Endothelial cell of umbilical vein (primary cell): ENCODE measurements around the gene CNTNAP2. TPM values are rescaled to one million over a fixed set of nuclear protein-coding genes. Genes with fewer than 3 reads are reported as not detected.

Experiments used
- BruUV-seq: library from RNA; stranded (reverse); fragments of 400-500 nt; replicated peaks from 2 replicates; lab custom pipeline; 2021; lab: Mats Ljungman, UMichigan
- CTCF ChIA-PET: fragments of 300-600, 350-600 bp; sonication (Branson Sonifier 250); formaldehyde crosslinking; loops from one replicate; lab custom pipeline; 2021; ENCODE audit warnings: antibody characterized with exemption, inconsistent platforms; lab: Charles Lee
- POLR2A ChIA-PET: fragments of 300-600, 350-600 bp; sonication (Branson Sonifier 250); formaldehyde crosslinking; loops from one replicate; lab custom pipeline; 2021; ENCODE audit warnings: antibody characterized with exemption, inconsistent platforms; lab: Charles Lee
- DNase-seq: peaks from one replicate; pipeline ENCODE4 v3.0.0-alpha.2; 2011; ENCODE audit warnings: low read depth, low spot score
- FAIRE-seq: peaks from 2 replicates; lab custom pipeline; 2011; peaks lifted over from hg19 to GRCh38; lab: Jason Lieb, UNC
- H2AFZ ChIP-seq: 2 replicates; pipeline ENCODE4 v1.6.0; 2012; ENCODE audit warnings: low read depth, low read length, control low read depth, inconsistent platforms
- H3K27ac ChIP-seq: 2 replicates; pipeline ENCODE4 v1.5.1; 2011; ENCODE audit warnings: low read depth, mild to moderate bottlenecking, control low read depth, low read length, moderate library complexity; ENCODE audit not compliant: insufficient read depth
- H3K27me3 ChIP-seq, 2 experiments: 2 replicates each; pipeline versions ENCODE4 v1.6.0 to v1.6.1; 2011; ENCODE audit warnings: low read length in 2 of 2, mixed read lengths in 1 of 2; ENCODE audit not compliant: control insufficient read depth in 2 of 2, insufficient read depth in 2 of 2
- H3K36me3 ChIP-seq, 2 experiments: 2 replicates in 1 of 2; 3 replicates in 1 of 2; pipeline ENCODE4 v1.5.1; 2011; ENCODE audit warnings: low read length in 2 of 2, mild to moderate bottlenecking in 1 of 2, moderate library complexity in 1 of 2; ENCODE audit not compliant: control insufficient read depth in 2 of 2, insufficient read depth in 2 of 2; ENCODE audit errors: extremely low read depth in 1 of 2
- H3K4me1 ChIP-seq: 3 replicates; pipeline ENCODE4 v1.5.1; 2011; ENCODE audit warnings: mild to moderate bottlenecking, low read length; ENCODE audit not compliant: control insufficient read depth, insufficient read depth; ENCODE audit errors: extremely low read depth
- H3K4me2 ChIP-seq: 2 replicates; pipeline ENCODE4 v1.6.1; 2011; ENCODE audit warnings: low read length, control low read depth, mixed read lengths; ENCODE audit not compliant: insufficient read depth
- H3K4me3 ChIP-seq, 3 experiments: fragments of 200-600 bp in 1 of 3; sonication (generic), shearing (Covaris generic) in 1 of 3; replicated peaks in 1 of 3; 2 replicates each; pipeline ENCODE4 v1.5.1; 2011 to 2016; ENCODE audit warnings: control low read depth in 3 of 3, low read length in 3 of 3, mild to moderate bottlenecking in 2 of 3, inconsistent platforms in 1 of 3, low read depth in 1 of 3, moderate library complexity in 1 of 3; ENCODE audit not compliant: insufficient read depth in 1 of 3
- H3K79me2 ChIP-seq: 2 replicates; pipeline ENCODE4 v1.6.0; 2012; ENCODE audit warnings: low read length, inconsistent platforms; ENCODE audit not compliant: control insufficient read depth, insufficient read depth
- H3K9ac ChIP-seq: replicated peaks from 2 replicates; pipeline ENCODE3; 2011; ENCODE audit warnings: low read length, control low read depth; ENCODE audit not compliant: insufficient read depth; ENCODE audit errors: extremely low read depth
- H3K9me1 ChIP-seq: replicated peaks from 3 replicates; pipeline ENCODE4 v1.6.0; 2011; ENCODE audit warnings: mild to moderate bottlenecking, low read length; ENCODE audit not compliant: control insufficient read depth, insufficient read depth; ENCODE audit errors: extremely low read depth
- H3K9me3 ChIP-seq: replicated peaks from 2 replicates; pipeline ENCODE4 v1.5.1; 2012; ENCODE audit warnings: low read length, inconsistent platforms; ENCODE audit not compliant: control insufficient read depth, insufficient read depth
- H4K20me1 ChIP-seq: replicated peaks from 2 replicates; pipeline ENCODE3; 2011; ENCODE audit warnings: mild to moderate bottlenecking, low read length; ENCODE audit not compliant: control insufficient read depth, insufficient read depth; ENCODE audit errors: extremely low read depth
- EZH2 ChIP-seq: IDR thresholded peaks from 2 replicates; pipeline ENCODE4 v1.6.1; 2012; ENCODE audit warnings: borderline replicate concordance, low read depth, mild to moderate bottlenecking, moderate library complexity, low read length, inconsistent platforms; ENCODE audit not compliant: severe bottlenecking
- FOS ChIP-seq: IDR thresholded peaks from 2 replicates; pipeline ENCODE4 v1.6.1; 2011; ENCODE audit warnings: mild to moderate bottlenecking, low read length, moderate library complexity, borderline replicate concordance; ENCODE audit not compliant: insufficient read depth
- GATA2 ChIP-seq: IDR thresholded peaks from 2 replicates; pipeline ENCODE4 v1.7.0; 2011; ENCODE audit warnings: low read depth, mild to moderate bottlenecking, moderate library complexity, mixed read lengths, low read length; ENCODE audit not compliant: insufficient read length, insufficient read depth
- JUN ChIP-seq: IDR thresholded peaks from 2 replicates; pipeline ENCODE4 v1.6.1; 2011; ENCODE audit warnings: borderline replicate concordance, low read depth; ENCODE audit not compliant: insufficient read length, insufficient read depth
- MYC ChIP-seq: IDR thresholded peaks from one replicate; pipeline ENCODE4 v1.6.1; 2011; ENCODE audit warnings: mild to moderate bottlenecking, low read depth, low read length
- POLR2A ChIP-seq: IDR thresholded peaks from 2 replicates; pipeline ENCODE4 v1.6.1; 2012; ENCODE audit warnings: low read depth, mild to moderate bottlenecking, control low read depth, low read length
- POLR2AphosphoS5 ChIP-seq: IDR thresholded peaks from 2 replicates; pipeline ENCODE4 v1.6.1; 2012; ENCODE audit warnings: low read depth, mild to moderate bottlenecking, control low read depth, low read length, moderate library complexity; ENCODE audit not compliant: insufficient read depth
- dilution Hi-C: fragments of 300-500 bp; cut with MboI; formaldehyde crosslinking; loops from one replicate; pipeline ENCODE4 v1.15.0; 2019; ENCODE audit warnings: low sequenced_read_pairs; ENCODE audit not compliant: extremely low pct_ligation_motif_present
- intact Hi-C: fragments of 100-400 bp; cut with micrococcal nuclease; formaldehyde crosslinking; loops from one replicate; pipeline ENCODE4 v1.10.0; 2022
- polyA plus RNA-seq, 4 experiments: library from polyadenylated mRNA; depleted of rRNA in 3 of 4; stranded (reverse) in 3 of 4; unstranded in 1 of 4; fragments of >200 nt; gene quantifications; 2 replicates each; pipeline versions ENCODE4 v1.2.1 to v1.2.3, GENCODE V29; 2011 to 2012; ENCODE audit warnings: missing spikeins in 1 of 4
- total RNA-seq: library from RNA; stranded (reverse); gene quantifications from 2 replicates; pipeline ENCODE4 v1.2.3, GENCODE V29; 2021
- TF ChIP-seq, protein P1 (sequence below): IDR thresholded peaks from 2 replicates; pipeline ENCODE4 v1.6.1; 2011; ENCODE audit not compliant: insufficient read depth, insufficient read length
- TF ChIP-seq, protein P2 (sequence below), 2 donors: IDR thresholded peaks; 1 replicate in 1 of 2; 2 replicates in 1 of 2; pipeline ENCODE4 v1.5.1; 2011; ENCODE audit warnings: low read length in 2 of 2, mild to moderate bottlenecking in 2 of 2, moderate library complexity in 2 of 2, control low read depth in 1 of 2, inconsistent platforms in 1 of 2, low read depth in 1 of 2; ENCODE audit not compliant: insufficient read depth in 1 of 2; ENCODE audit errors: extremely low read depth in 1 of 2

CNTNAP2 gene
- total and polyA plus RNA-seq, 2 donors (not counting 3 experiments of a cell fraction or from before 2014, with no cell fraction given) = not detected

DNA sequence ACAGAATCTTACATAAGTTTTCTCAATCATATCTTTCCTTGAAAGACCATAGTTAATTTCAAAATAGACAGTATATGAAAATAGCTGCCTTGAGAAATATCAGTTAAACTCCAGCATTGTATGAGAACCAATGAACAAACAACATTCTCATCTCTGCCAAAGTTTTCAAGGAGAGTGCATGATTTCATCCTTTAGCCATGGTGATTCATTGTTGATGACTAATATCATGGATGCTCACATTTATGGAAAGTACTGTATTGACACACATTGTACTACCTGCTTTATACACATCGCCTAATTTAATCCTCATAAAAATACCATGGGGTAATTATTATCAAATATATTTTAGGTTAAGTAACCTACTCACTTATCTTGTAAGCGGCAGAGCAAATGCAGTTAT is 250.3 kb downstream of the CNTNAP2 start:
- Histone ChIP-seq H3K4me1 (no peaks in the 10 kb centered on the region), H3K4me2 (no peak overlapping the region), H3K27ac (no peak overlapping the region), H3K9me3 (peaks cover 5% of the 10 kb centered on the region), H3K9me1 (no peaks in the 10 kb centered on the region), H4K20me1 (no peaks in the 10 kb centered on the region), H3K4me3 (no peak overlapping the region), H3K9ac (no peak overlapping the region), H2AFZ (no peak overlapping the region), H3K79me2 (no peaks in the 10 kb centered on the region), H3K36me3 (no peaks in the 10 kb centered on the region), H3K27me3 (no peaks in the 10 kb centered on the region)
- intact Hi-C loops (no loop called here), dilution Hi-C loops (no loop called here)
- TF ChIP-seq, protein P1, sequence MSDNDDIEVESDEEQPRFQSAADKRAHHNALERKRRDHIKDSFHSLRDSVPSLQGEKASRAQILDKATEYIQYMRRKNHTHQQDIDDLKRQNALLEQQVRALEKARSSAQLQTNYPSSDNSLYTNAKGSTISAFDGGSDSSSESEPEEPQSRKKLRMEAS = no peak
- TF ChIP-seq POLR2AphosphoS5 = no peak
- ChIA-PET CTCF (no interaction called here), POLR2A (no interaction called here)
- no peak for FAIRE-seq
- DNase-seq = no peak
- no TSS peak for BruUV-seq

DNA sequence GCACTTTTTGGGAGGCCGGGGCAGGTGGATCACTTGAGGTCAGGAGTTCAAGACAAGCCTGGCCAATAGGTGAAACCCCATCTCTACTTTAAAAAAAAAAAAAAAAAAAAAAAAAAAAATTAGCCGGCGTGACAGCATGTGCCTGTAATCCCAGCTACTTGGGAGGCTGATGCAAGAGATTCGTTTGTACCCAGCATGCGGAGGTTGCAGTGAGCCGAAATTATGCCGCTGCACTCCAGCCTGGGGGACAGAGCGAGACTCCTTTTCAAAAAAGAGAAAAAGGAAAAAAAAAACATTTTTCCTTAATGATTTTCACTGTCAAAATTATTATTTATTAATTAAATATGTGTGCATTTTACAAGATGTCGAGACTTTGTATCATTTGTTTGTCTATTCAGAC is 253.6 kb downstream of the CNTNAP2 start:
- dilution Hi-C loops (no loop called here), intact Hi-C loops (no loop called here)
- FAIRE-seq (no peak), DNase-seq (no peak)
- H3K9ac ChIP-seq = no peak overlapping the region
- no peak overlapping the region for H2AFZ ChIP-seq
- H3K4me2 ChIP-seq = no peak overlapping the region
- no peaks in the 10 kb centered on the region for H3K79me2 ChIP-seq
- peaks cover 1% of the 10 kb centered on the region for H3K9me3 ChIP-seq
- H3K27ac ChIP-seq = no peak overlapping the region
- H3K9me1 ChIP-seq = no peaks in the 10 kb centered on the region
- no peaks in the 10 kb centered on the region for H3K4me1 ChIP-seq
- CTCF ChIA-PET = no interaction called here
- no peaks in the 10 kb centered on the region for H4K20me1 ChIP-seq
- no peaks in the 10 kb centered on the region for H3K27me3 ChIP-seq
- H3K4me3 ChIP-seq = no peak overlapping the region
- POLR2A ChIA-PET = no interaction called here
- H3K36me3 ChIP-seq = no peaks in the 10 kb centered on the region
- TF ChIP-seq, protein P1 = no peak
- no peak for TF ChIP-seq POLR2AphosphoS5
- TF ChIP-seq, protein P2, sequence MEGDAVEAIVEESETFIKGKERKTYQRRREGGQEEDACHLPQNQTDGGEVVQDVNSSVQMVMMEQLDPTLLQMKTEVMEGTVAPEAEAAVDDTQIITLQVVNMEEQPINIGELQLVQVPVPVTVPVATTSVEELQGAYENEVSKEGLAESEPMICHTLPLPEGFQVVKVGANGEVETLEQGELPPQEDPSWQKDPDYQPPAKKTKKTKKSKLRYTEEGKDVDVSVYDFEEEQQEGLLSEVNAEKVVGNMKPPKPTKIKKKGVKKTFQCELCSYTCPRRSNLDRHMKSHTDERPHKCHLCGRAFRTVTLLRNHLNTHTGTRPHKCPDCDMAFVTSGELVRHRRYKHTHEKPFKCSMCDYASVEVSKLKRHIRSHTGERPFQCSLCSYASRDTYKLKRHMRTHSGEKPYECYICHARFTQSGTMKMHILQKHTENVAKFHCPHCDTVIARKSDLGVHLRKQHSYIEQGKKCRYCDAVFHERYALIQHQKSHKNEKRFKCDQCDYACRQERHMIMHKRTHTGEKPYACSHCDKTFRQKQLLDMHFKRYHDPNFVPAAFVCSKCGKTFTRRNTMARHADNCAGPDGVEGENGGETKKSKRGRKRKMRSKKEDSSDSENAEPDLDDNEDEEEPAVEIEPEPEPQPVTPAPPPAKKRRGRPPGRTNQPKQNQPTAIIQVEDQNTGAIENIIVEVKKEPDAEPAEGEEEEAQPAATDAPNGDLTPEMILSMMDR (IDR thresholded peaks at IDR 0.05; ENCODE audit: extremely low read depth in 1 of 2, insufficient read depth in 1 of 2, low read depth in 1 of 2, low read length in 2 of 2) = no peak
- TF ChIP-seq EZH2 = no peak
- no peak for TF ChIP-seq POLR2A
- no peak for TF ChIP-seq FOS
- TF ChIP-seq GATA2 = no peak
- TF ChIP-seq MYC = no peak
- no peak for TF ChIP-seq JUN
- BruUV-seq = no TSS peak
